Smooth muscle cell (in vitro differentiated cells): ENCODE measurements around the gene CYTH1. TPM values are rescaled to one million over a fixed set of nuclear protein-coding genes. Genes with fewer than 3 reads are reported as not detected.

Experiments used
- DNase-seq: peaks from one replicate; lab custom pipeline; 2025; ENCODE audit not compliant: unreplicated experiment; lab: John Stamatoyannopoulos, UW
- H2AFZ ChIP-seq: fragments of 200-600 bp; sonication (generic); 2 replicates; pipeline ENCODE4 v1.6.0; 2016; ENCODE audit warnings: antibody characterized with exemption, low read depth, mild to moderate bottlenecking
- H3F3A ChIP-seq: fragments of 200-600 bp; sonication (generic); 2 replicates; pipeline ENCODE4 v1.6.0; 2017; ENCODE audit warnings: antibody characterized with exemption, low read depth
- H3K27ac ChIP-seq: fragments of 200-600 bp; sonication (generic); 2 replicates; pipeline ENCODE4 v1.5.1; 2016; ENCODE audit warnings: low read depth, mild to moderate bottlenecking
- H3K27me3 ChIP-seq: fragments of 200-600 bp; sonication (generic); 2 replicates; pipeline ENCODE4 v1.6.1; 2016; ENCODE audit warnings: low read depth, mild to moderate bottlenecking
- H3K36me3 ChIP-seq: fragments of 200-600 bp; sonication (generic); 2 replicates; pipeline ENCODE4 v1.5.1; 2016; ENCODE audit warnings: low read depth
- H3K4me1 ChIP-seq: fragments of 200-600 bp; sonication (generic); 2 replicates; pipeline ENCODE4 v1.5.1; 2016; ENCODE audit warnings: low read depth
- H3K4me2 ChIP-seq: fragments of 200-600 bp; sonication (generic); 2 replicates; pipeline ENCODE4 v1.6.0; 2016; ENCODE audit warnings: mild to moderate bottlenecking
- H3K4me3 ChIP-seq: fragments of 200-600 bp; sonication (generic); 2 replicates; pipeline ENCODE4 v1.5.1; 2016; ENCODE audit warnings: mild to moderate bottlenecking
- H3K79me2 ChIP-seq: fragments of 200-600 bp; sonication (generic); 2 replicates; pipeline ENCODE4 v1.6.0; 2016; ENCODE audit warnings: low read depth, mild to moderate bottlenecking
- H3K9ac ChIP-seq: fragments of 200-600 bp; sonication (generic); 2 replicates; pipeline ENCODE4 v1.6.0; 2016; ENCODE audit warnings: low read depth
- H3K9me3 ChIP-seq: fragments of 200-600 bp; sonication (generic); replicated peaks from 2 replicates; pipeline ENCODE4 v1.5.1; 2016; ENCODE audit warnings: low read depth
- H4K20me1 ChIP-seq: fragments of 200-600 bp; sonication (generic); 2 replicates; pipeline ENCODE4 v1.6.0; 2016; ENCODE audit warnings: low read depth
- CTCF ChIP-seq: fragments of 200-600 bp; sonication (generic); IDR thresholded peaks from 2 replicates; pipeline ENCODE4 v1.5.1; 2017; ENCODE audit warnings: borderline replicate concordance, mild to moderate bottlenecking, antibody characterized with exemption; ENCODE audit not compliant: insufficient read depth, poor library complexity, severe bottlenecking
- WGBS: methylation state at CpG from one replicate; pipeline ENCODE4 v1.1.7; 2016; ENCODE audit warnings: low lambda C conversion rate; 5-methylcytosine and 5-hydroxymethylcytosine counted together
- polyA plus RNA-seq: library from polyadenylated mRNA; unstranded; fragments of >200 nt; fragmentation: Nextera tagmentation; extraction: Ambion mirVana; gene quantifications from 2 replicates; pipeline ENCODE4 v1.2.1, GENCODE V29; 2016
- total RNA-seq: library from RNA; depleted of rRNA; stranded (reverse); fragments of >200 nt; gene quantifications from 2 replicates; pipeline ENCODE4 v1.2.3, GENCODE V29; 2014

Gene CYTH1
- total and polyA plus RNA-seq, 2 experiments from 2014 or later = 14.1 to 19.3 TPM

- Histone ChIP-seq H2AFZ (no peak overlapping the region), H3K79me2 (peaks cover 75% of the 10 kb centered on the region), H3K27ac (no peak overlapping the region), H3F3A (no peaks in the 10 kb centered on the region), H3K36me3 (no peaks in the 10 kb centered on the region), H3K9me3 (no peaks in the 10 kb centered on the region), H3K9ac (no peak overlapping the region), H4K20me1 (peaks cover 93% of the 10 kb centered on the region), H3K4me2 (no peak overlapping the region), H3K27me3 (no peaks in the 10 kb centered on the region), H3K4me1 (peaks cover 32% of the 10 kb centered on the region), H3K4me3 (no peak overlapping the region)
- TF ChIP-seq CTCF = no peak
- WGBS = 95% methylated on average over 6 of the region's 6 CpGs
- no peak for DNase-seq
These were observed 56.5 kb downstream of the CYTH1 start for GRCh38 chr17:78725448-78726021.

GRCh38 chr17:78724999-78725398 is 57.1 kb downstream of the CYTH1 start:
- H3F3A ChIP-seq = no peaks in the 10 kb centered on the region
- no peaks in the 10 kb centered on the region for H3K27me3 ChIP-seq
- no peak overlapping the region for H3K4me3 ChIP-seq
- H3K27ac ChIP-seq = no peak overlapping the region
- peaks cover 32% of the 10 kb centered on the region for H3K4me1 ChIP-seq
- H3K9ac ChIP-seq = no peak overlapping the region
- WGBS = 89% methylated on average over 7 of the region's 7 CpGs
- H3K36me3 ChIP-seq = no peaks in the 10 kb centered on the region
- TF ChIP-seq CTCF = no peak
- no peak for DNase-seq
- H2AFZ ChIP-seq = no peak overlapping the region
- peaks cover 98% of the 10 kb centered on the region for H4K20me1 ChIP-seq
- no peak overlapping the region for H3K4me2 ChIP-seq
- H3K9me3 ChIP-seq = no peaks in the 10 kb centered on the region
- peaks cover 76% of the 10 kb centered on the region for H3K79me2 ChIP-seq

- no peak overlapping the region for H3K4me3 ChIP-seq
- no peaks in the 10 kb centered on the region for H3K36me3 ChIP-seq
- peaks cover 98% of the 10 kb centered on the region for H4K20me1 ChIP-seq
- H3K9me3 ChIP-seq = no peaks in the 10 kb centered on the region
- DNase-seq = no peak
- WGBS = 29% methylated on average over 5 of the region's 5 CpGs
- peaks cover 75% of the 10 kb centered on the region for H3K79me2 ChIP-seq
- H3K4me1 ChIP-seq = peaks cover 32% of the 10 kb centered on the region
- H3K9ac ChIP-seq = no peak overlapping the region
- H3F3A ChIP-seq = no peaks in the 10 kb centered on the region
- no peaks in the 10 kb centered on the region for H3K27me3 ChIP-seq
- H3K4me2 ChIP-seq = no peak overlapping the region
- H3K27ac ChIP-seq = no peak overlapping the region
- no peak overlapping the region for H2AFZ ChIP-seq
- TF ChIP-seq CTCF = no peak
These were observed 57.5 kb downstream of the CYTH1 start for GRCh38 chr17:78724544-78724943.

GRCh38 chr17:78723957-78724356 is 58.1 kb downstream of the CYTH1 start:
- Histone ChIP-seq H3F3A (no peaks in the 10 kb centered on the region), H3K27me3 (no peaks in the 10 kb centered on the region), H3K4me3 (no peak overlapping the region), H3K4me1 (peaks cover 32% of the 10 kb centered on the region), H3K27ac (no peak overlapping the region), H2AFZ (no peak overlapping the region), H3K9ac (no peak overlapping the region), H3K36me3 (no peaks in the 10 kb centered on the region), H3K79me2 (peaks cover 75% of the 10 kb centered on the region), H4K20me1 (peaks cover 99% of the 10 kb centered on the region), H3K9me3 (no peaks in the 10 kb centered on the region), H3K4me2 (peak overlapping the region; percentile 88)
- DNase-seq = no peak
- no peak for TF ChIP-seq CTCF
- 76% methylated on average over 8 of the region's 8 CpGs for WGBS
